Activated CD8-positive, alpha-beta T cell treated with anti-CD3 and anti-CD28 coated beads, Interleukin-2, amount 10 ng/mL, durations not matched to agents 7 days and 5 days (primary cell): ENCODE results near the gene OR6X1. TPM values are rescaled to one million over a fixed set of nuclear protein-coding genes. Genes with fewer than 3 reads are reported as not detected.
"Not testable (repeated sequence)": the region's sequence is repeated elsewhere in the genome, so short reads cannot be mapped to it uniquely, and the experiment has no call there.

ENCODE experiments used
- ATAC-seq: fragments of 150-1000 bp; cut with Tn5 transposase; one replicate; pipeline ENCODE4 v1.10.0; 2021; ENCODE audit warnings: moderate library complexity
- CTCF ChIA-PET: fragments of 350-600 bp; sonication (Branson Sonifier 250); formaldehyde crosslinking; loops from one replicate; lab custom pipeline; 2021; ENCODE audit warnings: antibody characterized with exemption; lab: Charles Lee
- POLR2A ChIA-PET: fragments of 350-600 bp; sonication (Branson Sonifier 250); formaldehyde crosslinking; loops from one replicate; lab custom pipeline; 2021; ENCODE audit warnings: antibody characterized with exemption; lab: Charles Lee
- DNase-seq: peaks from one replicate; pipeline ENCODE4 v3.0.0-alpha.2; 2020
- H3K27ac Mint-ChIP-seq: one replicate; pipeline ENCODE4 v1.8.0; 2021; ENCODE audit warnings: mild to moderate bottlenecking, mixed read lengths
- H3K27me3 Mint-ChIP-seq: one replicate; pipeline ENCODE4 v1.8.0; 2021; ENCODE audit warnings: low read depth, mixed read lengths
- H3K36me3 Mint-ChIP-seq: one replicate; pipeline ENCODE4 v1.8.0; 2021; ENCODE audit warnings: low read depth, mixed read lengths
- H3K4me1 Mint-ChIP-seq: one replicate; pipeline ENCODE4 v1.8.0; 2021; ENCODE audit warnings: low read depth, mixed read lengths
- H3K4me3 Mint-ChIP-seq: one replicate; pipeline ENCODE4 v1.8.0; 2021; ENCODE audit warnings: mild to moderate bottlenecking, mixed read lengths
- H3K9me3 Mint-ChIP-seq: one replicate; pipeline ENCODE4 v1.8.0; 2022; ENCODE audit warnings: mixed read lengths; ENCODE audit not compliant: insufficient read depth
- total RNA-seq, 2 experiments: library from RNA; stranded (reverse); gene quantifications; one replicate each; pipeline ENCODE4 v1.2.3, GENCODE V29; 2021

Gene OR6X1
- total RNA-seq, 2 experiments from 2014 or later = not detected

DNA sequence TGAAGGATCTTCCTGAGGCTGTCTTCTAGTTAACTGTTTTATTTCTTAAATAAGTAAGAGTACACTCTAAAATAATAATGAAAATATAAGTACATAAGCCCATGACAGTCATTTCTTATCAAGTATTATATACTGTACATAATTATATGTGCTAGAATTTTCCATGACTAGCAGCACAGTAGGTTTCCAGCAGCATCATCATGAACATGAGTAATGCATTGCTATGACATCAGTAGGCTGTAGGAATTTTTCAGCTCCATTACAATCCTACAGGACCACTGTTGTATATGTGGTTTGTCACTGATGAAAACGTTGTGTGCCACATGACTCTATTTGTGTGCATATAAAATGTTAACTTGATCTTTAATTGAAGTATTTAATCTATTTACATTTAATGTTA is 34.9 kb downstream of the OR6X1 start:
- Mint-ChIP-seq H3K4me3 (no peak overlapping the region), H3K4me1 (no peaks in the 10 kb centered on the region), H3K27ac (no peak overlapping the region), H3K9me3 (no peaks in the 10 kb centered on the region), H3K36me3 (peaks cover 10% of the 10 kb centered on the region), H3K27me3 (peaks cover 18% of the 10 kb centered on the region)
- POLR2A ChIA-PET = no interaction called here
- DNase-seq (no peak), ATAC-seq (no peak)
- CTCF ChIA-PET = interaction anchor here (1.1 to 2.1 kb wide), 4 partner anchors 9 to 139 kb away, joined by 3 to 9 read pairs (median 6); no protein-coding TSS in a partner anchor

DNA sequence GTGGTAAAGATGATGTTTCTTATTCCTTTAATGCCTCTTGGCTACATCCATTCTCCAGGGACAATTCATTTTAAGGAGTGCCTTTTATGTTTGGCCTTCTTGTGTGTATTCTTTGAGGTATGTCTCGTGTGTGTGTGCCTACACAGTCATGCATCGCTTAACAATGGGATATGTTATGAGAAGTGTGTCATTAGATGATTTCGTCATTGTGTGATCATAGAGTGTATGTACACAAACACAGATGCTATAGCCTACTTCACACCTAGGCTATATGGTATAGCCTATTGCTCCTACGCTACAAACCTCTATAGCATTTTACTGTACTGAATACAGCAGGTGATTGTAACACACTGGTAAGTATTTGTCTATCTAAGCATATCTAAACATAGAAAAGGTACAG is 35.8 kb downstream of the OR6X1 start:
- H3K4me1 Mint-ChIP-seq = no peaks in the 10 kb centered on the region
- ATAC-seq (no peak), DNase-seq (no peak)
- H3K4me3 Mint-ChIP-seq = no peak overlapping the region
- ChIA-PET CTCF (interaction anchor here (2.0 to 2.1 kb wide), 2 partner anchors 8 to 11 kb away, joined by 8 to 9 read pairs; no protein-coding TSS in a partner anchor), POLR2A (no interaction called here)
- peaks cover 22% of the 10 kb centered on the region for H3K27me3 Mint-ChIP-seq
- H3K27ac Mint-ChIP-seq = no peak overlapping the region
- H3K36me3 Mint-ChIP-seq = peaks cover 5% of the 10 kb centered on the region
- H3K9me3 Mint-ChIP-seq = no peaks in the 10 kb centered on the region

DNA sequence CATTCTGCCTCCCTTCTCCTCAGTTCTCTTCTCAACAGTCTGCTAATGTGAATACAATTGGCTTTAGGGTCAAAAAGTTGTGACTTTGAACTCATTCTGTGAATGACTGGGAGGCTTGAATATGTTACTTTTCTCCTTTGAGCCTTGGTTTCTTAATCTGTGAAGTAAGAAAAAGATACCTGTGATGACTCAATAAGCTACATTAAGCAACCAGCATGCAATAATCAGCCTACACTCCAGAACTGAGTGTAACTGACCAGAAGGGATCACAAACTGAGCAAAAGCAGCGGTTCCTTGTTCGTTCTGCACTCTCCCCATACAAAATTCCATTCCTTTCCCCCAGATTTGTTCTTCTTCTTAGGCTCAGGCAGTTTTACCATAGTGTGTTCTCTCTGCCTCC is 36.3 kb downstream of the OR6X1 start:
- CTCF ChIA-PET = no interaction called here
- peaks cover 1% of the 10 kb centered on the region for H3K36me3 Mint-ChIP-seq
- ATAC-seq (no peak), DNase-seq (no peak)
- H3K27me3 Mint-ChIP-seq = peaks cover 22% of the 10 kb centered on the region
- H3K9me3 Mint-ChIP-seq = no peaks in the 10 kb centered on the region
- no peak overlapping the region for H3K4me3 Mint-ChIP-seq
- no peaks in the 10 kb centered on the region for H3K4me1 Mint-ChIP-seq
- POLR2A ChIA-PET = no interaction called here
- H3K27ac Mint-ChIP-seq = no peak overlapping the region

DNA sequence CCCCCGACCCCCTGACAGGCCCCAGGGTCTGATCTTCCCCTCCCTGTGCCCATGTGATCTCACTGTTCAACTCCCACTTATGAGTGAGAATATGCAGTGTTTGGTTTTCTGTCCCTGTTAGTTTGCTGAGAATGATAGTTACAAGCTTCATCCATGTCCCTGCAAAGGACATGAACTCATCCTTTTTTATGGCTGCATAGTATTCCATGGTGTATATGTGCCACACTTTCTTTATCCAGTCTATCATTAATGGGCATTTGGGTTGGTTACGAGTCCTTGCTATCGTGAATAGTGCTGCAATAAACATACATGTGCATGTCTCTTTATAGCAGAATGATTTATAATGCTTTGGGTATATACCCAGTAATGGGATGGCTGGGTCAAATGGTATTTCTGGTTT is 41.7 kb downstream of the OR6X1 start:
- H3K27ac Mint-ChIP-seq, ATAC-seq, H3K4me3 Mint-ChIP-seq, DNase-seq, H3K9me3 Mint-ChIP-seq, H3K36me3 Mint-ChIP-seq, H3K4me1 Mint-ChIP-seq, POLR2A ChIA-PET: not testable (repeated sequence)
- CTCF ChIA-PET = interaction anchor here (1.0 to 3.8 kb wide), 5 partner anchors 10 to 83 kb away, joined by 3 to 37 read pairs (median 7); no protein-coding TSS in a partner anchor
- H3K27me3 Mint-ChIP-seq = peaks cover 29% of the 10 kb centered on the region

DNA sequence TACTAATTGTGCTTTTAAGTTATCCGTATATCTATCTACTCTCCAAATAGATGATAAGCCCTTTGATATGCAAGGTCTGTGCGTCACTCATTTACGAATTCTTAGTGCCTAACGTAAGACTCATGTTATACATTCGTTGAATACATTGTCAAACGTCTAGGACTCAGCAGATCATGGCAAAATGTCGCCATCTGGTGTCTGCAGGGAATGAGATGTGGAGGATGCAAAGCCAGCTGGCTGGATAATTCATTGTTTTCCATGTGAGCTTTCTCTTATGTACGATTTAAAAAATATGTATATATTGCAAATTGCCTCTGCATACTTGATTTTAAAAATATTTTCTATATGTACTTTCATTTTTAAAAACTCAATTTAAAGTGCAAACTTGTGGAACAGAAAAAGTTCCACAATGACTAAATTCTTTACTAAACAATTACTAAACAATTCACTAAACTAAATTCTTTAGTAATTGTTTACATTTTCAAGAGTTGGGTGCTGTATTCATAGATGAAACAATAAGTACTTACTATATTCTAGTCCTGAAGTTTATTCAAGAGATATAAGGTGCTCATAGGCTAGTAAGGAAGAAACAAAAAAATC is 46.6 kb downstream of the OR6X1 start:
- peak; percentile 65 for ATAC-seq
- peaks cover 6% of the 10 kb centered on the region for H3K27me3 Mint-ChIP-seq
- POLR2A ChIA-PET = interaction anchor here (1.0 kb wide), 1 partner anchor 66 kb away, joined by 3 read pairs; no protein-coding TSS in a partner anchor

DNA sequence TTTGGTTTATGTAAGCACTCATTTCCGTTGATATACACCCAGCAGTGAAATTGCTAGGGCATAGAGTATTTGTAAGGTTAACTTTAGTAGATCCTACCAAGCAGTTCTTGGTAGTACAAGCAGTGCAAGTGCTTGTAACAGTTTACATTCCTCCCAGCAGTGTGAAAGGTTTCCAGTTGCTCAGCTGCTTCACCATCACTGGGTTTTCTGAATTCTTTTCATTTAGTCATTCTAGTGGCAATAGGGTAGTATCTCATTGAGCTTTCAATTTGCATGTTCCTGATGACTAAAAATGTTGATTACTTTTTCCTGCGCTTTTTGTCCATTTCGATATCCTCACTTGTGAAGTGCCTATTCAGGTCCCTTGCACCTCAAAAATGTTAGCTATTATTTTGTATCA is 47.1 kb downstream of the OR6X1 start:
- Mint-ChIP-seq H3K36me3 (no peaks in the 10 kb centered on the region), H3K27ac (no peak overlapping the region), H3K4me3 (no peak overlapping the region), H3K4me1 (no peaks in the 10 kb centered on the region), H3K27me3 (peaks cover 3% of the 10 kb centered on the region), H3K9me3 (no peaks in the 10 kb centered on the region)
- ATAC-seq (no peak), DNase-seq (no peak)
- POLR2A ChIA-PET = interaction anchor here (1.0 kb wide), 1 partner anchor 66 kb away, joined by 3 read pairs; no protein-coding TSS in a partner anchor
- CTCF ChIA-PET = interaction anchor here (0.6 to 3.4 kb wide), 27 partner anchors 9 to 135 kb away, joined by 3 to 42 read pairs (median 4); partner anchors contain the start of gene SCN3B

More for the DNA sequence above, 46.6 kb downstream of the OR6X1 start:
- Mint-ChIP-seq H3K9me3 (no peaks in the 10 kb centered on the region), H3K4me1 (no peaks in the 10 kb centered on the region), H3K36me3 (no peaks in the 10 kb centered on the region), H3K4me3 (no peak overlapping the region), H3K27ac (no peak overlapping the region)
- CTCF ChIA-PET = interaction anchor here (0.6 to 3.4 kb wide), 32 partner anchors 9 to 1012 kb away, joined by 3 to 42 read pairs (median 4); partner anchors contain the start of gene SCN3B
- DNase-seq = peak; percentile 70

DNA sequence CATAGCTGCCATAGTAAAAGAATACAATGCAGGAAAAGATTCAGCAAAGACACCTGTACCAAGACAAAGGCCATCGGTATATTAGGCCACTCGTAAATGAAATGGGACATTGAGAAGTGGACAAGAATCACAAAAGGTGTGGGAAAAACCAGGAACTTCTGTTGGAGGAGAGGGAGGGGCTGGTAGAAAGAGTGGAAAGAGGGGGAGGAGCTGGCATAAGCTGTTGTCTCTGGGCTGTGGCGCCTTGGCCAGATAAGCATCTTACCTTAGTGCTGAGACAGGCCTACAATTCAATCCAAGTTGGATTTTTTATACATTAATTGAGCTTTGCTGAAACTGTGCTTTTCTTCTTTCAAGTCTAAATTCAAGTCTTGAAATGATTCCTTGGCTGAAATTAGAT is 50.0 kb downstream of the OR6X1 start:
- no peak overlapping the region for H3K4me3 Mint-ChIP-seq
- no peak overlapping the region for H3K27ac Mint-ChIP-seq
- H3K27me3 Mint-ChIP-seq = peaks cover 3% of the 10 kb centered on the region
- no peaks in the 10 kb centered on the region for H3K36me3 Mint-ChIP-seq
- DNase-seq (no peak), ATAC-seq (no peak)
- no peaks in the 10 kb centered on the region for H3K4me1 Mint-ChIP-seq
- H3K9me3 Mint-ChIP-seq = no peaks in the 10 kb centered on the region
- ChIA-PET CTCF (interaction anchor here (1.2 kb wide), 1 partner anchor 62 kb away, joined by 4 read pairs; no protein-coding TSS in a partner anchor), POLR2A (no interaction called here)

Other genes with a start within 250 kb of the OR6X1 start
- not detected for gene SCN3B, start 99.9 kb downstream of the OR6X1 start, total RNA-seq
- 10 to 100 TPM; 13.6 to 13.8 TPM for gene ZNF202, start 12.9 kb downstream of the OR6X1 start, total RNA-seq
- gene OR6M1, start 51.8 kb upstream of the OR6X1 start, total RNA-seq = not detected
- gene TMEM225, start 131.2 kb upstream of the OR6X1 start, total RNA-seq = not detected
- not detected for gene OR8D4, start 147.6 kb upstream of the OR6X1 start, total RNA-seq
- not detected for gene OR4D5, start 185.1 kb upstream of the OR6X1 start, total RNA-seq
- gene OR6T1, start 189.3 kb upstream of the OR6X1 start, total RNA-seq = not detected
- not detected for gene OR10S1, start 223.3 kb upstream of the OR6X1 start, total RNA-seq
- not detected for gene OR10G6, start 240.6 kb upstream of the OR6X1 start, total RNA-seq